Measurements from ENCODE around the gene ID2. TPM values are rescaled to one million over a fixed set of nuclear protein-coding genes. Genes with fewer than 3 reads are reported as not detected.

ID2 gene
- total and polyA plus RNA-seq, 10 of the 15 experiments (the other 5 are each of a cell fraction or from before 2014, with no cell fraction given), result 39.0 to 613 (median 73.6) TPM

- Histone ChIP-seq H2AFZ (ENCODE audit: control insufficient read depth, low read depth, low read length) (no peak overlapping the region), H3K4me2 (ENCODE audit: control insufficient read depth, insufficient read depth) (no peak overlapping the region), H3K27ac (ENCODE audit: control insufficient read depth, insufficient read depth) (no peak overlapping the region), H3K9me3 (replicated peaks; ENCODE audit: control insufficient read depth, insufficient read depth, low read length) (peaks cover 2% of the 10 kb centered on the region; the same call in 2 of the 3 replicates), H3K9ac (ENCODE audit: control insufficient read depth, insufficient read depth, low read length) (no peak overlapping the region), H3K4me3 (no peak overlapping the region), H3K4me1 (ENCODE audit: control insufficient read depth, insufficient read depth, low read length) (no peaks in the 10 kb centered on the region), H3K27me3 (replicated peaks in 1 of 2; ENCODE audit: control insufficient read depth in 2 of 2, insufficient read depth in 2 of 2, low read length in 1 of 2) (no peaks in the 10 kb centered on the region), H4K20me1 (ENCODE audit: control insufficient read depth, insufficient read depth) (no peaks in the 10 kb centered on the region), H3K36me3 (ENCODE audit: control insufficient read depth in 2 of 2, insufficient read depth in 2 of 2, low read length in 1 of 2) (no peaks in the 10 kb centered on the region), H3K79me2 (ENCODE audit: control insufficient read depth, insufficient read depth, low read length) (no peaks in the 10 kb centered on the region)
- 86% methylated on average over 3 of the region's 3 CpGs for WGBS (ENCODE audit: insufficient coverage, insufficient replicate concordance, low lambda C conversion rate, missing lambda C conversion rate)
- SMC1A ChIA-PET (ENCODE audit: uncharacterized antibody, unreplicated experiment), result interaction anchor here (0.6 kb wide), 2 partner anchors 1242 to 1853 kb away, joined by 3 to 6 read pairs; no protein-coding TSS in a partner anchor
- DNase-seq (ENCODE audit: low read depth, low spot score) (no peak), ATAC-seq (no peak), FAIRE-seq (no peak)
- intact Hi-C loops (cut with micrococcal nuclease; ENCODE audit: unreplicated experiment) (no loop called here), in situ Hi-C loops (cut with MboI) (no loop called here)
- RAD21 ChIA-PET (ENCODE audit: unreplicated experiment), result no interaction called here
- CTCF ChIA-PET, result interaction anchor here (1.0 to 1.4 kb wide), 2 partner anchors 16 to 41 kb away, joined by 3 read pairs; no protein-coding TSS in a partner anchor
- no TSS peak for BruUV-seq (replicated peaks)
- TF ChIP-seq SREBF1 (IDR thresholded peaks at IDR 0.05; ENCODE audit: low read length), result no peak
- no peak for TF ChIP-seq ZNF274 (IDR thresholded peaks at IDR 0.05; ENCODE audit: insufficient read depth, insufficient read length)
- no peak for TF ChIP-seq IKZF1 (conservative IDR thresholded peaks at IDR 0.05)
- no peak for TF ChIP-seq SP1 (IDR thresholded peaks at IDR 0.05; ENCODE audit: low read depth, low read length)
- no peak for TF ChIP-seq CHD2 (IDR thresholded peaks at IDR 0.05; ENCODE audit: borderline replicate concordance, low read depth, low read length)
- TF ChIP-seq MTA2 (IDR thresholded peaks at IDR 0.05; ENCODE audit: low read depth), result no peak
- TF ChIP-seq ZBTB40 (IDR thresholded peaks at IDR 0.05; ENCODE audit: borderline replicate concordance), result no peak
- no peak for TF ChIP-seq NFYB (IDR thresholded peaks at IDR 0.05; ENCODE audit: insufficient read depth, low read depth, low read length)
- no peak for TF ChIP-seq RELB (IDR thresholded peaks at IDR 0.05; ENCODE audit: low read depth)
- no peak for TF ChIP-seq IRF4 (IDR thresholded peaks at IDR 0.05; ENCODE audit: low read depth, low read length)
- no peak for TF ChIP-seq FOS (IDR thresholded peaks at IDR 0.05; ENCODE audit: borderline replicate concordance, extremely low read depth, insufficient read length)
- TF ChIP-seq KLF5 (IDR thresholded peaks at IDR 0.05; ENCODE audit: partially characterized antibody), result no peak
- no peak for TF ChIP-seq LARP7 (IDR thresholded peaks at IDR 0.05)
- no peak for TF ChIP-seq RAD21 (IDR thresholded peaks at IDR 0.05; ENCODE audit: insufficient read depth, low read depth, low read length)
- no peak for TF ChIP-seq RELA (IDR thresholded peaks at IDR 0.05; ENCODE audit: borderline replicate concordance, partially characterized antibody)
- no peak for TF ChIP-seq TCF3 (IDR thresholded peaks at IDR 0.05; ENCODE audit: borderline replicate concordance, insufficient read depth, low read depth, low read length)
- TF ChIP-seq EP300 (IDR thresholded peaks at IDR 0.05; ENCODE audit: borderline replicate concordance in 1 of 2, control insufficient read depth in 1 of 2, low read depth in 2 of 2, low read length in 2 of 2), result no peak
- no peak for TF ChIP-seq RBBP5 (conservative IDR thresholded peaks at IDR 0.05)
- POLR2A ChIA-PET, result interaction anchor here (0.6 kb wide), 1 partner anchor 924 kb away, joined by 5 read pairs; no protein-coding TSS in a partner anchor
Measured at GRCh38 chr2:8719528-8719927, 37.7 kb downstream of the ID2 start.

All from GM12878 (cell line).